GM19397 (cell line): ENCODE results near the gene PSMG1.

Experiments
- ATAC-seq: cut with Tn5 transposase; IDR thresholded peaks from one replicate; pipeline ENCODE4 v1.9.1; 2021; ENCODE audit warnings: mild to moderate bottlenecking, moderate library complexity; ENCODE audit not compliant: unreplicated experiment

The PSMG1 gene

DNA sequence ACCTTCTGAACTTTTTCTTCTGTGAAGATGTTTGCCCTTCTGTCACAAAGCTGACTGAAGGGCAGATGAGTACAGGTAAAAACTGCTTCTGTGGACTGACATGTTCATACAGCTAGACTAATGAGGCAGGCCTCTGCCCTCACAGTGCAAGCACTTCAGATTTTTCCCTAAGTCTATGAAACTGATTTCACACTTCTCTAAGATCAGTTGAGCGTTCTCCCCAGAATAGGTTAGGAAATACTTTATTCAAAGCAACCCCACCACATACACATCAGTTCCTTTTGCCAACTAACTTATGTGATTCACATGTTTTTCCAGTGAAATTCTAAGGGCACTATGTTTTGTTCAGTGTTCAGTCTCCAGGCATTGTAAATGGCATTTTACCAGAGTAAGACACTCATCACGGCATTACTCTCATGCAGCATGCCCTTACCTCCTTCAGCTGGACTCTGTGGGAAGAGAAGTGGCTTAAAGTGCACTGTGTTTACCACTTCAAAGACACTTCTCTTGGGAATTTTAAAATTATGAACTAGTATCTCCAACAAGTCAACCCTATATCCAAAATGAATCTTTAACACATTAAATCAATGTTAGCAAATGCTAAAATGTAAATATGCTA, 5.4 kb upstream of the PSMG1 start:
- ATAC-seq: no peak

DNA sequence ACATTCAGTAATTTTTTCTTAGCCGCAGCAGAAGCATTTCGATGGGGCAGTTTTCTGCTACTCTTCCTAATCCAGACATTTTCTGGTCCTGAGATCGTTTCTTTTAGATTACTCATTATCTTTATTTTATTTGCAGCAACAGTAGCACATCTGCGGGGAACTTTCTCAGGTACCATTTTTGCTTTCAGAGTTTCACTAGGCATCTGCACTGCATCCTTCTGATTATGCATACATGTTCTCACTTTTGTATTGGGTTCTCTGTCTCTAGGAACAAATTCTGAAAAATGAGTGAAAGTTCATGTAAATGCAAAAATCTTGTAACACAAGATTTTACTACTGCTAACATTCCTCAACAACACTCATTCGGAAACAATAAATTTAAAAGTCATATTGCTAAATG, 3.9 kb upstream of the PSMG1 start:
- no peak for ATAC-seq

DNA sequence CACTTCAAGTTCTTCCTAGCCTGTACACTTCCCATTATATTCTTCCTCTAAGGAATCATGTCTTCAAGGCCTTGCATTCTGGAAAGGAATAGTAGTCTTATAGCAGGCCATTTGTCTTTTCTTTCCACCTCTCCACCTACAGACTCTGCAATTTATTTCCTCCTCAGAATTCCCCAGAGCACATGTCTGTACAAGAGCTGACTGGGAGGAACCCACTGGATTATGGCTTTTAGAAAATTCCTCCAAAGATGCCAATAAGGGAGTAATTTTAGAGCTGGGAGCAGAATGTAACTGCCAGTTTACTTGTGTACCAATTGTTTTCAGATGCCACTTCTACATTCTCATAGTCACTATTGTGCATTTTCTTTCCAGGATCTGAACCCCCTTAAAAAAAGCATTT, 3.4 kb upstream of the PSMG1 start:
- ATAC-seq: no peak

DNA sequence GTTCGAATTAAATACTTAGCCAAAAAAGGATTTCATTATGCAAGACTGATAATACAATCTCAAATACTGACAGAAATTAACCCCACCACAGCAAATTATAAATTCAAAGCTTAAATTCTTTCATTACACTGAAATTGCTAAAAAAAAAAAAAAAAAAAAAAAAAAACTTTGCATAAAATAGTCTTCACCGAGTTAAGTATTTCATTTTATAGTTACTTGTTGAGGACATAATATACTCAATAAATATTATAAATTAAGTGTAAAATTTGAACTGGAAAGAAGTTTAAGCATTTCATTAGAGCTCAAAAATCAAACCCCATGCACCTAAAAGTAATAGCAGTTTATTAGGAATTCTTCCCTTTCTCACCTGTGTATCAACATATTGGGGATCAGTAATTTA, 1.9 kb upstream of the PSMG1 start:
- no peak for ATAC-seq

DNA sequence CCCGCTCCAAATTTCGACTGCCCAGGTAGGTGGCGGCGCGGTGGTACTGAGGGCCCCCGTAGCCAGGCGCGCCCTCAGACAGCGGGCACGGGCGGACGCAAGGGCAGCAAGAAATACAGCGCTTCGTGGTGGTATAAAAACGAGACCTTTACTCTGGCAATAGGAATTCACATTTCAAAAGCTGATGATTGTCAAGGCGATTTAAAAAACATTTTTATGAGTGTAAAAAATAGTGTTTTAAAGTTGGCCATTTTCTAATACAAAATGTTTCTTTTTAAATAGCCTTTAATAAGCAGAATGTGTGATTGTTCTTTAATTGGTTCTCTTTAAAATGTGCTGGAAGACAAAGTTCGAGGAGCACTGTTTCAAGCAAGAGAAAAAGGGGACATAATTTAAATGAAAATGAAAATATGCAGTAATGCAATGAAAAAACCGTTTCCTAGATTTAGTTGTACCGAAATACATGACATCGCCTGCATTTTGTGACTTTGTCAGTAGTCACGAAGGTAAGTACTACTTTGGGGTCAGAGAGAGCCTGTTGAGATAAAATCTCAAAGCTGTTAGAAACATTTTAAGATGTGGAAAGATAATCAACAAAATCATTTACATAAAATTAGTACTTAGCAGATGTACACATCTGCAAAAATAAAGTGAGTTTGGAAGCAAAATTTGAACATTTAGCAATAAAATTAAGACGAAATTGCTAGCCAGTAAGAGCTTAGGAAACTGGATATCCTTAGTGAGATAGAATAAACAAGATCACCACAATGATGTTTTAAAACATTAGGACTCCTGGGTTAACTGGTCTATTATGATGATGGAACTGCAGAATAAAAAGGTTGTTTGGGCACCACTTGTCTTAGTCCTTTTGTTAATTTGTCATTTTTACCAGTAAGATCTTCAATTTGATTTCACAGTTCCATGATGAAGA, 1.1 kb upstream of the PSMG1 start:
- ATAC-seq: no peak

DNA sequence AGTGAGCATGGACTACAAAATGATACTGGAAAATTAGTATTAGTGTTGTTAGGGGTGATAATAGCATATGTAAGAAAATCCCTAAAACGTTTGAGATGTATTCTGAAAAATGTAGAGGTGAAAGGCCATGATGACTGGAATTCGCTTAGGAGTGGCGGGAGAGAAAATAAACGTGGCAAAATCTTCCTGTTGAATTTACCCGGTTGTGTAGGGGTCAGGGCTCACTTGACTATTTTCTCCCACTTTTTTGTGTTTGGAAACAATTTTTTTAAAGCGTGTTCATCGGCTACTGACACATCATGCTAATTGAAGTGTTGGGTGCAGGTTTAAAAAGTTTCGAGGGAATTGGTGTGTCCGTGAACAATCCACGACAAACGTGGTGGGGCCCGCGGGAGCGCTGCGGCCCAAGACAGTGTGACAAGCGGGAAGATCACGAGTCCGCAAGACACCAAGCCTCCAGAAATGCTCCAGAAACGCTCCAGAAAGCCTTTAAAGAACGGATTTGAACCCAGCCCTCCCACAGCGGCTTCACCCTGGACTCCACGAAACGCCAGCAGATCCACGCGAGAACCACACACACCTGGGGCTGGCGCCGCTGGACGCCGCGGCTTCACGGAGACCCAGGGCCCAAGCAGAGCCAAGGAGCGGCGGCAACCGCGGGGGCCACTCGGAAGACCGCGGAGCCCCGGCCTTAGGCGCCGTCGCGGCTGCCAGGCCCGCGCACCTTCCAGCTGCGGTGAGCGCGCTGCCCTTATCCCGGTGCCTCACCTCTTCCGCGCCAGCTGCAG, 573 bp downstream of the PSMG1 start:
- no peak for ATAC-seq

DNA sequence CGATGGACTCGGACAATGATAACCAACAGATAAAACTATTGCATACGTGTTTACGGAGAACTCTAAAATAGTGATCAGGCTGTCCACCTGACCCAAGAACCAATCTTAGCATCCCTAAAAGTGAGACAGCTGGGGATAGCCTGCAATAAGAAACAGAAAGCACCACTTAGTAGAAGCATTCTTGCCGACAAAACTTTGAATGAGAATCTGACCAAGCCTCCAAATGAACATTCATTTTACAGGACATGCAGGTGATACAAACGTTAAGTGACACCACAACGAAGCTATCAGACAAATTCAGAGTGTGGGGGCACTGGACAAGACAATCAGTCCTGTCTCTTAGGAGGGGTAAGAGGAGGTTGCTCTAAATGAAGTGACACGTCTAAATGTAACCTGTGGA, 1.2 kb downstream of the PSMG1 start:
- no peak for ATAC-seq

DNA sequence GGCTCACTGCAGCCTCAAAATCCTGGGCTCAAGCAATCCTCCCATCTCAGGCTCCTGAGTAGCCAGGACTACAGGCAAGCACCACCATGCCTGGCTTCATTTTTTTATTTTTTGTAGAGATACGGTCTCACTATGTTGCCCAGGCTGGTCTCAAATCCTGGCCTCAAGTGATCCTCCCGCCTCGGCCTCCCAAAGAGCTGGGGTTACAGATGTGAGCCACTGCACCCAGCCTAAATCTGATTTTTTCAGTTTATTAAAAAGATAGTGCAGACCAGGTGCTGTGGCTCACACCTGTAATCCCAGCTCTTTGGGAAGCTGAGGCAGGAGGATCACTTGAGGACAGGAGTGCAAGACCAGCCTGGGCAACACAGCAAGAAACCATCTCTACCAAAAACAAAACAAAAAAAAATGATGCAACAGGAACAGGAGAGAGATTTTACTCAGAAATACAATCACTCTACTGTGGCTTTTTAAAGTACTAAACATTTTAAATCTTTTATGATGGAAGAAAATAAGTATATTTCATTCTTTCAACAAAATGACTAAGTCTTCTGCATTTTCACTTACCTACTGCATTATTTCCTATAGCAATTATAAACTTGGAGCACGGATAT, 1.9 kb downstream of the PSMG1 start:
- ATAC-seq: no peak

DNA sequence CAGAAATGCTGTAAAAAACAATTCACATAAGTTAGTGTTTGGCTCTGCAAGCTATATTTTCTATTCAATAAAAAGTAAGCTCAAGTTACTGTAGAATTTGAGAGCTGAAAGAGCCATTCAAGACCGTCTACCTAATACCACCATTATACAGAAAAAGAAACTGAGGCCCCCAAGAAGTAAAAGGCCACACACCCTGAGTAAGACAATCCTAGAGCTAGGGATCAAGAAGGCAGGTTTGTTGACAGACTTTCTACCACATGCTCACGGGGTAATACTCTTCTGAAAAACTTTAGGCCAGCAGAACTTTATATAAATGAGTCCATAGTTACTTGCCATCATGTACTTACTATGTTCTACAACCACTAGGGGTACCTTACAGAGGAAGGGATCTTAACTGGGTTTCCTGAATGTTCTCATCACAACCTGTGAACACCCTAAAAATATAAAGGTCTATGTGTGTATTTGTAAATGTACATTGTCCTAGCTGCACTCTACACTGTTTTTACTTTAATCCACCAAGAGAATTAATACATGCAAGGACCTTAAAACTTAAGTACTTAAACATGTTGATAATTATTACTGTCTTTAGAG, 2.7 kb downstream of the PSMG1 start:
- no peak for ATAC-seq

DNA sequence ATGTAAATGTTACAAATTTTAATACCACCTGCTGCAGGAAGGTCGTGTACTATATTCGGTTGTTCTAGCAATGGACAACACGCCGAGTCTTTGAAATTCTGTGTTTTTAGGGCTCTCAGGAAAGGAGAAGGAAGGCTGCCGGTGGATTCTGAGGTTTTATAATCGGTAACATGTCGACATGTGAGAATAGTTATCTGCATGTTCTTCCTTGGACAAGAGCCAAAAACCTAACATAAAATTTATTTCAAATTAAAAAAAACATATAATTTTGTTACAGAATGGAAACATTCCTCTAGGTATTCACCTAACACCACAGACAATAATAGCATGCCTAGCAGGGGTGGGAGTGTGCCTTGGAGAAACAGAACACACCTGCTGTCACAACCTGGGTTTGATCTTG, 4.8 kb downstream of the PSMG1 start:
- no peak for ATAC-seq

DNA sequence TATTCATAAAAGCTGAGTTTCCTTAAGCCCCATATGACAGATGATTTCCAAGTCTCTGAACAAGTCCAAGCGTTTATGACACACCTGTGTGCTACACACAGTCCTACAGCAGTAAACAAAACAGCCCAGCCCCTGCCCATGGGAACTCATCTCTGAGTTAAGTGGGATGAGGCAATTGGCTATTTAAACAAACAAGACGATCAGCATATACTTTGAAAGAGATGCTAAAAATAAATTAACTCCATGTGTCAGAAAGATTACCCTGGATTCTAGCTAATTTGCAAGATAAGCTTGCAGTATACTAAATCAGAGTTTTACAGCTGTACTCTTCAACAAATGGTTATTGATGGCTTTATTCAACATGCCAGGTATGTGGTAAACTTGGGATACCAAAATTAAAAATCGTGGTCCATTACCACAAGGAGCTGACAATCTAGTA, 7.0 kb downstream of the PSMG1 start:
- no peak for ATAC-seq

DNA sequence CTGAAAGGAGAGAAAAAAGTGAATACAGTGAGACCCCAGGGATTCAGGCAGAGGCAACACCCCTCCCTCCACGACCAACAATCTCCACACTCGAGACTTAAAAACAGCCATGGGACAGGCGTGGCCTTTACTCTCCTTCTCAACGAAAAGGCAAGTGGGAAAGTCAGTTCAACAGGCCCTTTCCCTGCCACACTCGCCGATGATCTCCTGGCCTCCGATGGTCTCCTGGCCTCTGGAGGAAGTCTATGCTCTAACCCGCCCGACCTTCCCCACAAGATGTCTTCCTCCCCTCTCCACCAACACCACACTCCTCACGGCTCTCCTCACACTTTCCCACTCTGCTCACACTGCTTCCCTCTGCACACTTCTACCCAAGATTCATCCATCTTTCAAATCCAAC, 7.6 kb downstream of the PSMG1 start:
- no peak for ATAC-seq

DNA sequence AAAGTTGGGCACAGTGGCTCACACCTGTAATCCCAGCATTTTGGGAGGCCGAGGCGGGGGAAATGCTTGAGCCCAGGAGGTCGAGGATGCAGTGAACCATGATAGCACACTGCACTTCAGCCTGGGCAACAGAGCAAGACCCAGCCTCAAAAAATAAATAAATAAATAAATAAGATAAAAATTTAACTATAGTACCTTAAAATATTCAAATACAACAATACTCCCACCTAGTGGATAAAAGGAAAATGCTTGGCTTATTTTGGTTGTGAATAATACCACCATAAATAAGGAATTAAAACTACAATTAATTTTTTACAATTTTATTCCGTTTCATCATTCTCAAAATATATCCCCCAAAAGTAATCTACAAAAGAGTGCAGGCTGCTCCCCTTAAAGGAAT, 8.1 kb downstream of the PSMG1 start:
- ATAC-seq: no peak

DNA sequence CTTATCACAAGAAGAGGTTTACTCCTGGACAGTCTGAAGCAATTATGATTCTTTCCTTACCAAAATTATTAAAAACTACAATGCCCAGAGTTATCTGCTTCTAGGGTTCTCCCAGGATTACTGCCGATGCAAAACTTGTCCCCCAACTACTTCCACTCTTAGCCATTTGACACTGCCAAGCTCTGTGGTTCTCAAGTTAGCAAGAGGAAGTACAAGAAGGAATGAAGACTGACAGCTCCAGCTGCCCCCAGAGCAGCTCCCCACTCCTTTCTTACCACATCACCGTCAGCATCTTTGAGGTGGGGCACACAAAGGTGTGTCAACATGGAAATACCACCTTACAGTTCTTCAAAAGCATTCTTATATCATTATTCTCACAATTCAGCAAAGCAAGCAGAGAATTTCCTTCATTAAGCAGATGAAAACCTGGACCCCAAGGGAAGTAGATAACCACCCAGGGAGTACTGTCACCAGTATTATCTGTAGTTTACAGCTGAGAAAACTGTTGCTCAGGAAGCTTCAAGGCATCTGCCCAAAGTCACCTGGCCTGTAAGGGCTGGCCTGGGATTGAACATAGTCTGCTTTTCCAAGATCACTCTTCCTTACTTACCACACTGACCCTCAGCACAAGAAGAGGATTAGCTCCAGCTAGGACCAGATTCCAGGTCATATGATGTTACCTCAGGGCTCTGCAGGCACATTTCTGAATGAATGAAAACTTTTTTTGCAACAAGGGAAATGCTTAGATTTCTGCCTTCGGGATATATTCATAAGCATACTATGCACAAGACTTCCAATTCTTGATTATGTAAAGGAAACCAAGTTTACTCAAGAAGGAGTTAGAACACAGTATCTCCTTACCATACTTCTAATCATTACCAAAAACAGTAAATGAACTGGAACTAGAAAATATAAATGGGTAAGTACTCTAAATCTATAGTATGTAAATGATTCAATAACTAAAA, 9.3 kb downstream of the PSMG1 start:
- no peak for ATAC-seq

DNA sequence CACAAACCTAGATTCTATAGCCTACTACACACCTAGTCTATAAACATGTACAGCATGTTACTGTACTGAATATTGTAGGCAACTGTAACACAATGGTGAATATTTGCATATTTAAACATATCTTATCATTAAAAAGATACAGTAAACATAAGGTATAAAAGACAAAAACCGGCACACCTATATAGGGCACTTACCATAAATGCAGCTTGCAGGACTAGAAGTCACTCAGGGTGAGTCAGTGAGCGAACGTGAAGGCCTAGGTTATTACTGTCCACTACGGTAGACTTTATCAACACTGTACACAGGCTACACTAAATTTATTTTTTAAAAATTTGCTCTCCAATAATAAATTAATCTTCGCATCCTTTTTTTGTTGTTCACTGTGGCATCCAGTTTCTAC, 13.3 kb downstream of the PSMG1 start:
- no peak for ATAC-seq

DNA sequence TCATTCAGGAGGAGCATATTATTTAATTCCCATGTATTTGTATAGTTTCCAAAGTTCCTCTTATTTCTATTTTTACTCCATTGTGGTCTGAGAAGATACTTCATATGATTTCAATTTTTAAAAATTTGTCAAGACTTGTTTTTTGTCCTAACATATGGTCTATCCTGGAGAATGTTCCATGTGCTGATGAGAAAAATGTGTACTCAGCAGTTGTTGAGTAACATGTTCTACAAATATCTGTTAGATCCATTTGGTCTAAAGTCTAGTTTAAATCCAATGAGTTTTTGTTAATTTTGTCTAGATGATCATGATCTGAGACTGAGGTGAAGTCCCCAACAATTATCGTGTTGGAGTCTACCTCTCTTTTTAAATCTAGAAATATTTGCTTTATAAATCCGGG, 14.5 kb downstream of the PSMG1 start:
- ATAC-seq: no peak

DNA sequence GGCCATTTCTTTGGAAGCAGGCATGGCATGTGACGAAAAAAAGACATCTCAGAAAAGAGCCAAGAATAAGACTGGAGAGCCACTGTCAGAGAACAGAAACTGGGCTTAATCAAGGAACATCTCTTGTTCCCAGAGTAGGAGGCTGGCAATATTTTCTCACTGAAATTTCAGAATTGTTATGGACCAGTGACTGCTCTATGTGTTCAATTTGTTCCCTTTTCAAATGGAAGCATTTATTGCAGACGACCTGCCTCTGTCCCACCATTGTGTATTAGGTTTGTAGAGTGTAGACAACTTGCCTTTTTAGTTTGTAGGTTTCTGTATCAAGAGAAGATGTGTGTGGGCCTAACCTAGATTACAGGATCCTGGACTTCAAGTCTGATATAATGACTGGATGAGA, 18.7 kb downstream of the PSMG1 start:
- no peak for ATAC-seq

DNA sequence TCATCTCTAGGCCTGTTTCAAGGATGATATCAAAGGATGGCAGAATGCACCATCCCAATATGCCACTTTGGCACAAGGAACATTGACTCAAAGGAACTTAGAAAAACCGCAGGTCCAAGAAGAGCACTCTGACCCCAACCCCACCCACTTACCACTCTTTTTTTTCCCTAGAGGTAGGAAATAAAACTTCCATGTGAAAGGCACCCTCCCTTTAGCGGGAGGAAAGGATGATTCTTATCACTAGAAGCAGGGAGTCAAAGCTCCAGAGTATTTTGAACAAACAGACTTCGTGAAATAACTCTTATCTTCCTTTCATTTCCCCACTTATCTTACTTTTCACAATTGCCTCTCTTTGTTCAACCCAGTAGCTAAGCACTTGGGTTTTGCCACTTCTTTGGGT, 22.2 kb downstream of the PSMG1 start:
- no peak for ATAC-seq

DNA sequence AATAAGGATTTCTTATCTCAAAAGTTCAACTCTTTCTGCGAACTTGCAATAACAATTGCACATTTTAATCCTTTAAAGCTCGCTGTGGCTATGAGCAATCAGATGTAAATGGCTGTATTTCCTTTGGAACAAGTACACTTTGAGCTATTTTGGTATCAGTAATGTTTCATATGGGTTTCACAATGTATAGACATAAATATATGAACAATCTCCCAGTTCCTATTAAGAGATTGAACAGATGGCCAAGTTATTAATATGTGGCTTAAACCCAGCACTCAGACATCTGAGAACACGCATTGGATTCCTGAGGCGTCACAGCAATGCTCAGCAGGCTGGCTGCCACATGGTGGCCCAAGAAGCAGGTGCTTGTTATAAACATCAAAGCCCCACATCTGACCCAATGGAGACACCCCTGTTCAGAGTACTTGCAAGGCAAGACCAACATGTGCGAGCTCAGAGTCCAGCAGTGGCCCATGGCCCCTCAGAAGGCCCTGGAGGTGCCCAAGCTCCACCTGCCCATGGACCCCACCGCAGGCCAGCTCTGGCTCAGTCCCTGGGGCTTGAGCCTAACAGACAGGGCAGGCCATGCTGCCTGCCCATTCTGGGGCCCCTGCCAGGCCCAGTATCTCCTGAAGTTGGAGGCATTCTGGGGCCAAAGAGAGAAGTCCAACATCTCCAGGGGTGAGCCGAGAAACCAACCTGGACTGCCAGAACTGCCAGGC, 23.7 kb downstream of the PSMG1 start:
- ATAC-seq: no peak
